HG02884 (cell line): ENCODE data around the gene PABPN1.

Experiments used
- ATAC-seq: cut with Tn5 transposase; IDR thresholded peaks from one replicate; pipeline ENCODE4 v1.9.1; 2021; ENCODE audit warnings: mild to moderate bottlenecking, moderate library complexity; ENCODE audit not compliant: unreplicated experiment

Gene PABPN1

GRCh38 chr14:23357261-23357660 is 36.0 kb downstream of the PABPN1 start:
- ATAC-seq: no peak

- ATAC-seq: no peak
Observed at GRCh38 chr14:23358042-23358441, 36.8 kb downstream of the PABPN1 start.

- ATAC-seq: no peak
Observed at GRCh38 chr14:23358553-23359166, 37.4 kb downstream of the PABPN1 start.

GRCh38 chr14:23359167-23359626 is 37.9 kb downstream of the PABPN1 start:
- no peak for ATAC-seq

- no peak for ATAC-seq
Observed at GRCh38 chr14:23359722-23360447, 38.6 kb downstream of the PABPN1 start.

- no peak for ATAC-seq
Observed at GRCh38 chr14:23360496-23360895, 39.2 kb downstream of the PABPN1 start.

- no peak for ATAC-seq
Observed at GRCh38 chr14:23361320-23361719, 40.1 kb downstream of the PABPN1 start.

- no peak for ATAC-seq
Observed at GRCh38 chr14:23361763-23362162, 40.5 kb downstream of the PABPN1 start.

- ATAC-seq: no peak
Observed at GRCh38 chr14:23362200-23362599, 40.9 kb downstream of the PABPN1 start.

- ATAC-seq: no peak
Observed at GRCh38 chr14:23364164-23365035, 43.1 kb downstream of the PABPN1 start.

GRCh38 chr14:23365036-23365731 is 43.9 kb downstream of the PABPN1 start, which contains the start of gene EFS:
EFS (minus strand) TSS chr14:23365172; CDS start chr14:23365025, 147 bp downstream.
- no peak for ATAC-seq

GRCh38 chr14:23365732-23366425 is 44.6 kb downstream of the PABPN1 start:
- no peak for ATAC-seq

- no peak for ATAC-seq
Observed at GRCh38 chr14:23366426-23366921, 45.2 kb downstream of the PABPN1 start.

GRCh38 chr14:23370221-23370620 is 49.0 kb downstream of the PABPN1 start:
- ATAC-seq: no peak

GRCh38 chr14:23371865-23372264 is 50.6 kb downstream of the PABPN1 start:
- ATAC-seq: no peak

GRCh38 chr14:23372509-23372908 is 51.3 kb downstream of the PABPN1 start, which contains the start of gene IL25:
IL25 (plus strand) TSS chr14:23372809.
- no peak for ATAC-seq

- ATAC-seq: no peak
Observed at GRCh38 chr14:23373041-23373440, 51.8 kb downstream of the PABPN1 start.
